Panc1 (cell line): ENCODE results near the gene GRIP2. TPM values are rescaled to one million over a fixed set of nuclear protein-coding genes. Genes with fewer than 3 reads are reported as not detected.

Experiments
- ATAC-seq: fragments of 200-7000 bp; cut with Tn5 transposase; 2 replicates; pipeline ENCODE4 v1.9.1; 2020; ENCODE audit warnings: mild to moderate bottlenecking, moderate library complexity
- BruUV-seq: library from RNA; stranded (reverse); fragments of 400-500 nt; replicated peaks from 2 replicates; lab custom pipeline; 2021; lab: Mats Ljungman, UMichigan
- CTCF ChIA-PET: fragments of 300-600 bp; sonication (Branson Sonifier 250); formaldehyde crosslinking; loops from one replicate; lab custom pipeline; 2022; ENCODE audit warnings: antibody characterized with exemption; lab: Charles Lee
- POLR2A ChIA-PET: fragments of 300-600 bp; sonication (Branson Sonifier 250); formaldehyde crosslinking; loops from one replicate; lab custom pipeline; 2022; ENCODE audit warnings: antibody characterized with exemption; lab: Charles Lee
- DNase-seq: peaks from one replicate; pipeline ENCODE4 v3.0.0-alpha.2; 2010; ENCODE audit warnings: low read depth, low spot score
- H3K27ac ChIP-seq: 2 replicates; pipeline ENCODE4 v1.5.1; 2011; ENCODE audit warnings: mild to moderate bottlenecking, low read length, inconsistent platforms
- H3K27me3 ChIP-seq: fragments of 200-500 bp; sonication (Bioruptor generic); 2 replicates; pipeline ENCODE4 v1.6.0; 2014; ENCODE audit warnings: low read length, inconsistent platforms; ENCODE audit not compliant: control insufficient read depth, insufficient read depth
- H3K36me3 ChIP-seq: fragments of 200-500 bp; sonication (Bioruptor generic); 2 replicates; pipeline ENCODE4 v1.5.1; 2014; ENCODE audit warnings: inconsistent platforms, mild to moderate bottlenecking, low read length, moderate library complexity; ENCODE audit not compliant: control insufficient read depth, insufficient read depth
- H3K4me1 ChIP-seq: 2 replicates; pipeline ENCODE4 v1.5.1; 2011; ENCODE audit warnings: inconsistent platforms, mild to moderate bottlenecking, low read length, moderate library complexity; ENCODE audit not compliant: control insufficient read depth, insufficient read depth
- H3K4me3 ChIP-seq, 2 experiments: 2 replicates each; pipeline ENCODE4 v1.5.1; 2011 to 2012; ENCODE audit warnings: low read depth in 2 of 2, low read length in 2 of 2, mild to moderate bottlenecking in 2 of 2, inconsistent platforms in 1 of 2, moderate library complexity in 1 of 2
- H3K9me3 ChIP-seq: fragments of 200-500 bp; sonication (Bioruptor generic); 2 replicates; pipeline ENCODE4 v1.5.1; 2014; ENCODE audit warnings: low read depth, mild to moderate bottlenecking, inconsistent platforms, low read length, moderate library complexity; ENCODE audit not compliant: control insufficient read depth, insufficient read depth
- POLR2AphosphoS5 ChIP-seq: IDR thresholded peaks from 2 replicates; pipeline ENCODE4 v1.6.1; 2012; ENCODE audit warnings: mild to moderate bottlenecking, low read depth, low read length, moderate library complexity
- REST ChIP-seq, 2 experiments: IDR thresholded peaks; 2 replicates each; pipeline ENCODE4 v1.6.1; 2011 to 2012; ENCODE audit warnings: low read depth in 2 of 2, control low read depth in 1 of 2, low read length in 1 of 2, mild to moderate bottlenecking in 1 of 2, moderate library complexity in 1 of 2; ENCODE audit not compliant: insufficient read depth in 1 of 2
- SIN3A ChIP-seq: IDR thresholded peaks from 2 replicates; pipeline ENCODE4 v1.6.1; 2012; ENCODE audit warnings: low read depth, mild to moderate bottlenecking, low read length, moderate library complexity, borderline replicate concordance; ENCODE audit not compliant: insufficient read depth
- TCF7L2 ChIP-seq: IDR thresholded peaks from 2 replicates; pipeline ENCODE4 v1.6.1; 2011; ENCODE audit warnings: mild to moderate bottlenecking, low read depth, low read length, inconsistent platforms
- in situ Hi-C: cut with HindIII; loops from 2 replicates; pipeline ENCODE4 v1.10.0; 2016; ENCODE audit warnings: low sequenced_read_pairs, low pct_unique_long_range_greater_than_20kb
- intact Hi-C: fragments of 100-400 bp; cut with micrococcal nuclease; formaldehyde crosslinking; loops from one replicate; pipeline ENCODE4 v1.10.0; 2022; ENCODE audit not compliant: unreplicated experiment
- total RNA-seq: library from RNA; stranded (reverse); gene quantifications from one replicate; pipeline ENCODE4 v1.2.1, GENCODE V29; 2021; ENCODE audit not compliant: unreplicated experiment
- TF ChIP-seq, protein P1 (sequence below): fragments of 450-650 bp; IDR thresholded peaks from 2 replicates; pipeline ENCODE4 v1.5.1; 2017; ENCODE audit warnings: mild to moderate bottlenecking

GRIP2 gene
- total RNA-seq, 1 experiment from 2014 or later: 6.5 TPM

- ChIA-PET POLR2A (no interaction called here), CTCF (no interaction called here)
- Histone ChIP-seq H3K27me3 (no peaks in the 10 kb centered on the region), H3K9me3 (no peaks in the 10 kb centered on the region), H3K4me1 (no peaks in the 10 kb centered on the region), H3K4me3 (no peak overlapping the region), H3K27ac (no peak overlapping the region), H3K36me3 (no peaks in the 10 kb centered on the region)
- in situ Hi-C loops: no loop called here
- TF ChIP-seq TCF7L2 (no peak), REST (IDR thresholded peaks at IDR 0.05; ENCODE audit: insufficient read depth in 1 of 2, low read depth in 2 of 2, low read length in 1 of 2) (no peak), SIN3A (no peak), POLR2AphosphoS5 (no peak)
- TF ChIP-seq, protein P1, sequence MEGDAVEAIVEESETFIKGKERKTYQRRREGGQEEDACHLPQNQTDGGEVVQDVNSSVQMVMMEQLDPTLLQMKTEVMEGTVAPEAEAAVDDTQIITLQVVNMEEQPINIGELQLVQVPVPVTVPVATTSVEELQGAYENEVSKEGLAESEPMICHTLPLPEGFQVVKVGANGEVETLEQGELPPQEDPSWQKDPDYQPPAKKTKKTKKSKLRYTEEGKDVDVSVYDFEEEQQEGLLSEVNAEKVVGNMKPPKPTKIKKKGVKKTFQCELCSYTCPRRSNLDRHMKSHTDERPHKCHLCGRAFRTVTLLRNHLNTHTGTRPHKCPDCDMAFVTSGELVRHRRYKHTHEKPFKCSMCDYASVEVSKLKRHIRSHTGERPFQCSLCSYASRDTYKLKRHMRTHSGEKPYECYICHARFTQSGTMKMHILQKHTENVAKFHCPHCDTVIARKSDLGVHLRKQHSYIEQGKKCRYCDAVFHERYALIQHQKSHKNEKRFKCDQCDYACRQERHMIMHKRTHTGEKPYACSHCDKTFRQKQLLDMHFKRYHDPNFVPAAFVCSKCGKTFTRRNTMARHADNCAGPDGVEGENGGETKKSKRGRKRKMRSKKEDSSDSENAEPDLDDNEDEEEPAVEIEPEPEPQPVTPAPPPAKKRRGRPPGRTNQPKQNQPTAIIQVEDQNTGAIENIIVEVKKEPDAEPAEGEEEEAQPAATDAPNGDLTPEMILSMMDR: no peak
- no TSS peak for BruUV-seq
- intact Hi-C loops: no loop called here
- ATAC-seq (no peak), DNase-seq (no peak)
Observed at GRCh38 chr3:14576163-14576562, 36.0 kb upstream of the GRIP2 start.

DNA sequence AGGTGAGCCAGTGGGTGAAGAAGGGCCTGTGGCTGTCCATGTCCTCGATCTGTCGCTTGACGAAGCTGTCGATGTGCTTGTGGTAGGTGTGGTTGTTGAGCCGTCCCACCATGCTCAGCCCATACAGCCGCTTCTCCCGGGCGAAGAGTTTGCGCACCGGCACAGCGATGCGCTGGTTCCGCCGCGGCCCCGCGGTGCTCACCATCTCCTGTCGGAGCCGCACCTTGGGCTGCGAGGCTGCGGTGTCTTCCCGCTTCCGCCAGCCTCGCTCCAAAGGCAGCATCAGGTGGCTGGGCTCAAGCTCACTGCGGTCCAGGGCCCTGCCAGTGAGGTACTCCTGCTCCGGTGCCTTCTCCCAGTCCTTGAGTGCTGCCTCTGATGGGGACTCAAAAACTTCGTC is 34.0 kb upstream of the GRIP2 start:
- no peaks in the 10 kb centered on the region for H3K27me3 ChIP-seq
- DNase-seq: no peak
- H3K36me3 ChIP-seq: no peaks in the 10 kb centered on the region
- BruUV-seq: no TSS peak
- ChIA-PET POLR2A (no interaction called here), CTCF (interaction anchor here (0.6 kb wide), 1 partner anchor 40 kb away, joined by 4 read pairs; no protein-coding TSS in a partner anchor)
- ATAC-seq: no peak
- in situ Hi-C loops: no loop called here
- H3K4me1 ChIP-seq: no peaks in the 10 kb centered on the region
- no peaks in the 10 kb centered on the region for H3K9me3 ChIP-seq
- TF ChIP-seq POLR2AphosphoS5 (no peak), REST (IDR thresholded peaks at IDR 0.05; ENCODE audit: insufficient read depth in 1 of 2, low read depth in 2 of 2, low read length in 1 of 2) (no peak), TCF7L2 (no peak), SIN3A (no peak)
- TF ChIP-seq, protein P1: no peak
- H3K27ac ChIP-seq: no peak overlapping the region
- intact Hi-C loops: no loop called here
- H3K4me3 ChIP-seq: no peak overlapping the region
